GM19099 (cell line): ENCODE measurements around the gene TRHDE.

Source experiments
- POLR2A ChIP-seq: IDR thresholded peaks from 3 replicates; pipeline ENCODE4 v1.6.1; 2011; ENCODE audit warnings: low read depth; ENCODE audit not compliant: insufficient read length; ENCODE audit errors: extremely low read depth

Gene TRHDE

GRCh38 chr12:72288911-72289310 lies 16.7 kb downstream of the TRHDE start:
- no peak for TF ChIP-seq POLR2A

GRCh38 chr12:72289633-72290032 lies 17.5 kb downstream of the TRHDE start:
- TF ChIP-seq POLR2A: no peak

- TF ChIP-seq POLR2A: no peak
These were observed 19.0 kb downstream of the TRHDE start for GRCh38 chr12:72291175-72291574.

GRCh38 chr12:72293701-72294100 lies 21.5 kb downstream of the TRHDE start:
- no peak for TF ChIP-seq POLR2A

- no peak for TF ChIP-seq POLR2A
These were observed 22.9 kb downstream of the TRHDE start for GRCh38 chr12:72295101-72295500.

GRCh38 chr12:72295744-72296143 lies 23.6 kb downstream of the TRHDE start:
- TF ChIP-seq POLR2A: no peak

- TF ChIP-seq POLR2A: no peak
These were observed 24.2 kb downstream of the TRHDE start for GRCh38 chr12:72296389-72296788.

- TF ChIP-seq POLR2A: no peak
These were observed 25.5 kb downstream of the TRHDE start for GRCh38 chr12:72297666-72298065.

- no peak for TF ChIP-seq POLR2A
These were observed 28.6 kb downstream of the TRHDE start for GRCh38 chr12:72300728-72301127.

- TF ChIP-seq POLR2A: no peak
These were observed 32.6 kb downstream of the TRHDE start for GRCh38 chr12:72304751-72305150.

GRCh38 chr12:72307229-72307628 lies 35.1 kb downstream of the TRHDE start:
- TF ChIP-seq POLR2A: no peak

GRCh38 chr12:72311946-72312345 lies 39.8 kb downstream of the TRHDE start:
- no peak for TF ChIP-seq POLR2A

- no peak for TF ChIP-seq POLR2A
These were observed 41.6 kb downstream of the TRHDE start for GRCh38 chr12:72313806-72314205.

- TF ChIP-seq POLR2A: no peak
These were observed 43.7 kb downstream of the TRHDE start for GRCh38 chr12:72315858-72316257.

- no peak for TF ChIP-seq POLR2A
These were observed 46.2 kb downstream of the TRHDE start for GRCh38 chr12:72318341-72318740.

- no peak for TF ChIP-seq POLR2A
These were observed 51.7 kb downstream of the TRHDE start for GRCh38 chr12:72323881-72324280.

- TF ChIP-seq POLR2A: no peak
These were observed 58.1 kb downstream of the TRHDE start for GRCh38 chr12:72330301-72330700.
